HepG2 (cell line): ENCODE data around the gene ATOH8.

ENCODE experiments used
- HES4 ChIP-seq: sonication (generic); formaldehyde crosslinking; IDR thresholded peaks from 2 replicates; pipeline ENCODE4 v1.9.0; 2021; ENCODE audit warnings: mild to moderate bottlenecking, missing genetic modification reagents, borderline replicate concordance
- JUNB ChIP-seq: sonication (generic); formaldehyde crosslinking; IDR thresholded peaks from 2 replicates; pipeline ENCODE4 v1.8.0; 2022; ENCODE audit warnings: missing genetic modification reagents, mild to moderate bottlenecking, borderline replicate concordance
- RBM22 ChIP-seq: fragments of 200-400 bp; formaldehyde crosslinking; optimal IDR thresholded peaks from 2 replicates; pipeline ENCODE3; 2017; ENCODE audit warnings: mild to moderate bottlenecking, low read length, moderate library complexity
- REST ChIP-seq, 2 experiments: IDR thresholded peaks; 2 replicates each; pipeline ENCODE4 v1.6.1; 2011 to 2012; ENCODE audit warnings: low read length in 2 of 2, borderline replicate concordance in 1 of 2, low read depth in 1 of 2, mild to moderate bottlenecking in 1 of 2, moderate library complexity in 1 of 2
- TCF7 ChIP-seq: sonication (generic); IDR thresholded peaks from 2 replicates; pipeline ENCODE4 v1.6.1; 2016; ENCODE audit warnings: antibody characterized with exemption, low read depth

GRCh38 chr2:85812094-85812735, 58.4 kb downstream of the ATOH8 start:
- TF ChIP-seq REST (IDR thresholded peaks at IDR 0.05; ENCODE audit: borderline replicate concordance in 1 of 2, low read depth in 1 of 2, low read length in 2 of 2) (no peak), RBM22 (no peak), JUNB (CRISPR knock-in tag) (no peak), TCF7 (no peak), HES4 (no peak)
